Measurements from ENCODE around the gene INHA. TPM values are rescaled to one million over a fixed set of nuclear protein-coding genes. Genes with fewer than 3 reads are reported as not detected.

Gene INHA
- polyA plus RNA-seq, 1 of the 3 experiments (the other 2 are of a cell fraction): 1.2 TPM

- Histone ChIP-seq H3F3A (replicated peaks; ENCODE audit: insufficient read depth) (peaks cover 2% of the 10 kb centered on the region), H3K79me2 (ENCODE audit: insufficient read depth) (no peaks in the 10 kb centered on the region), H3K4me3 (ENCODE audit: low read depth in 2 of 2, low read length in 1 of 2) (no peak overlapping the region), H3K4me2 (no peak overlapping the region), H3K36me3 (replicated peaks in 1 of 2; ENCODE audit: control insufficient read depth in 1 of 2, insufficient read depth in 2 of 2, low read length in 1 of 2) (peaks cover 3 to 30% of the 10 kb centered on the region in 2 experiments), H4K20me1 (ENCODE audit: insufficient read depth) (no peaks in the 10 kb centered on the region), H3K9me2 (no peaks in the 10 kb centered on the region), H3K9ac (no peak overlapping the region), H3K27ac (ENCODE audit: low read depth in 2 of 2, low read length in 1 of 2) (no peak overlapping the region), H3K4me1 (ENCODE audit: control insufficient read depth in 1 of 2, insufficient read depth in 2 of 2, low read depth in 1 of 2, low read length in 1 of 2) (peaks cover 0 to 10% of the 10 kb centered on the region in 2 experiments; a peak in 1 of 4 replicates), H3K9me3 (no peaks in the 10 kb centered on the region), H3K27me3 (ENCODE audit: insufficient read depth) (no peaks in the 10 kb centered on the region), H2AFZ (ENCODE audit: low read depth) (no peak overlapping the region)
- ChIA-PET POLR2A (interaction anchor here (3.6 kb wide), 1 partner anchor 11 kb away, joined by 18 read pairs; no protein-coding TSS in a partner anchor), CTCF (interaction anchor here (1.2 to 7.5 kb wide), 3 partner anchors 14 to 79 kb away, joined by 3 to 107 read pairs (median 36); partner anchors contain the start of genes CHPF and TMEM198)
- 94% methylated on average over 20 of the region's 20 CpGs for WGBS (ENCODE audit: low lambda C conversion rate)
- peak; percentile 4 for DNase-seq
- TF ChIP-seq TEAD4 (IDR thresholded peaks at IDR 0.05; ENCODE audit: borderline replicate concordance, insufficient read depth) (no peak), FOXJ3 (CRISPR knock-in tag; IDR thresholded peaks at IDR 0.05) (no peak), CTCF (IDR thresholded peaks at IDR 0.05) (no peak), CHD2 (IDR thresholded peaks at IDR 0.05; ENCODE audit: low read length, partially characterized antibody) (no peak), GATA2 (CRISPR knock-in tag; IDR thresholded peaks at IDR 0.05) (no peak), NFIC (IDR thresholded peaks at IDR 0.05; ENCODE audit: borderline replicate concordance) (no peak), RFX5 (IDR thresholded peaks at IDR 0.05; ENCODE audit: low read length) (no peak)
Measured at GRCh38 chr2:219563271-219563928, 8.7 kb upstream of the INHA start.

- CTCF ChIA-PET: interaction anchor here (1.3 kb wide), 1 partner anchor 77 kb away, joined by 3 read pairs; no protein-coding TSS in a partner anchor
Measured at GRCh38 chr2:219565130-219566080, 6.7 kb upstream of the INHA start.

More at GRCh38 chr2:219565130-219566080, 6.7 kb upstream of the INHA start:
- no peak overlapping the region for H3K4me2 ChIP-seq
- peaks cover 0 to 22% of the 10 kb centered on the region in 2 experiments; a peak in 1 of 4 replicates for H3K4me1 ChIP-seq (ENCODE audit: control insufficient read depth in 1 of 2, insufficient read depth in 2 of 2, low read depth in 1 of 2, low read length in 1 of 2)
- H3K4me3 ChIP-seq (ENCODE audit: low read depth in 2 of 2, low read length in 1 of 2): no peak overlapping the region
- TF ChIP-seq NRF1 (IDR thresholded peaks at IDR 0.05; ENCODE audit: low read depth, low read length): no peak
- no peak for TF ChIP-seq RCOR1 (IDR thresholded peaks at IDR 0.05; ENCODE audit: low read length)
- TF ChIP-seq ELF1 (IDR thresholded peaks at IDR 0.05): no peak
- no peak for TF ChIP-seq GABPA (IDR thresholded peaks at IDR 0.05; ENCODE audit: low read depth)
- TF ChIP-seq FOXJ3 (CRISPR knock-in tag; IDR thresholded peaks at IDR 0.05): no peak
- no peak for TF ChIP-seq SMC3 (IDR thresholded peaks at IDR 0.05; ENCODE audit: low read depth, low read length)
- TF ChIP-seq GATA2 (CRISPR knock-in tag; IDR thresholded peaks at IDR 0.05): no peak
- H3K27ac ChIP-seq (ENCODE audit: low read depth in 2 of 2, low read length in 1 of 2): no peak overlapping the region
- POLR2A ChIA-PET: interaction anchor here (0.9 kb wide), 1 partner anchor 13 kb away, joined by 3 read pairs; no protein-coding TSS in a partner anchor
- 91% methylated on average over 19 of the region's 21 CpGs for WGBS (ENCODE audit: low lambda C conversion rate)
- H3K27me3 ChIP-seq (ENCODE audit: insufficient read depth): no peaks in the 10 kb centered on the region
- peaks cover 2% of the 10 kb centered on the region for H3F3A ChIP-seq (replicated peaks; ENCODE audit: insufficient read depth)
- H3K9me2 ChIP-seq: no peaks in the 10 kb centered on the region
- peaks cover 8 to 39% of the 10 kb centered on the region in 2 experiments for H3K36me3 ChIP-seq (replicated peaks in 1 of 2; ENCODE audit: control insufficient read depth in 1 of 2, insufficient read depth in 2 of 2, low read length in 1 of 2)
- H3K79me2 ChIP-seq (ENCODE audit: insufficient read depth): peaks cover 4% of the 10 kb centered on the region; the same call in 1 of the 2 replicates
- no peaks in the 10 kb centered on the region for H3K9me3 ChIP-seq
- no peaks in the 10 kb centered on the region for H4K20me1 ChIP-seq (ENCODE audit: insufficient read depth)
- no peak overlapping the region for H3K9ac ChIP-seq
- H2AFZ ChIP-seq (ENCODE audit: low read depth): no peak overlapping the region
- peak; percentile 11 for DNase-seq
